HG02981 (cell line): ENCODE measurements around the gene CRYGN.

Experiments
- ATAC-seq: cut with Tn5 transposase; IDR thresholded peaks from one replicate; pipeline ENCODE4 v1.9.1; 2021; ENCODE audit warnings: mild to moderate bottlenecking, moderate library complexity; ENCODE audit not compliant: unreplicated experiment

CRYGN gene

DNA sequence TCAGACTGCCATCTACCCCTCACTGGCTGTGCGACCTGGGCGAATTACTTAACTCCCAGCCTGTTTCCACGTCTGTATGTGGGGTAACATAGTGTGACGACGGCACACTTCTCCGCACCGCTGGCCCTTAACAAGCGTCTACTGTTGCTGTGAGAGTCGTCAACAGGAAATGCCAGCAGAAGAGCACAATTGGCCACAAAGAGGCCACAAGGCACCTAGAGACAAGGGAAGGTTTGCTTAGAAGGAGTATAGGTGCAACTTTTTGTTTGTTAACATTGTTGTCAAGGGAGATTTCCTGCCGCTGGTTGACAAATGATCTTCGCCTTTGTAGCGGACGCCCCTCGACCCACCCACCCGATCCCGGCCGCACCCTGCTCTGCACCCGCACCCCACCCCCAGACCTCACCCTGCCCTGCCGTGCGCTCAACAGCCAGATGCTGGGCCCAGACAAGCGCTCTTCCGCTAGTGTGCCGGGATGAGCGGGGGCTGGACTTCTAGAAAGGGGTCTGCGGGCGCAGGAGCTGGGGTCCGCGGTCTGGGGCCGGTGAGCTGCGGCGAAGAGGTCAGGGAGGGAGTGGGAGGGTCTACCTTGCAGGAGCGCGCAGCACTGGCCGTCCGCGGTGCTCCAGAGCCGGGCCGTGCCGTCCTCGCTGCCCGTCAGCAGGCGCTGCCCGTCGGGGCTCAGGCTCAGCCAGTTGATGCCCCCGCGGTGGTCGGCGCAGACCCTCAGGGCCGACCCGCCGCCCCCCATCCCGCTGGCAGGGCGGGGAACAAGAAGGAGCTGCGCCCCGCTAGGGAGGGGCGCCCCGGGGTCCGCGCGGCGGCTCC lies 30.9 kb downstream of the CRYGN start:
- peak; percentile 64 for ATAC-seq

DNA sequence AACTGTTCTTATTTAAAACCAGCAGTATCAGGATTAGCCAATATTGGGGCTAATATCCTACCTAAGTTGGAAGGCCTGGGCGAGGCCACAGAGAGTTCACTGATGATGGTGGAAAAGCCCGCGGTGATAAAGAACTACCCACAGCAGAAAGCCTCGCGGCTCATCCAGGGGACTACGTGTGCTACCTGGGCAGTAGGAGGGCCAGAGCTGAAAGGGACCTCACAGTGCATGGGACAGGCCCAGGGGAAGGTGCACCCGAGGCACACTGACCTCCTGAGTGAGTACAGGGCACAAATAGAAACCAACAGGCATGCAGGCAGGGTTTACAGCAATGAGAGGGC lies 31.5 kb downstream of the CRYGN start:
- ATAC-seq, result no peak

DNA sequence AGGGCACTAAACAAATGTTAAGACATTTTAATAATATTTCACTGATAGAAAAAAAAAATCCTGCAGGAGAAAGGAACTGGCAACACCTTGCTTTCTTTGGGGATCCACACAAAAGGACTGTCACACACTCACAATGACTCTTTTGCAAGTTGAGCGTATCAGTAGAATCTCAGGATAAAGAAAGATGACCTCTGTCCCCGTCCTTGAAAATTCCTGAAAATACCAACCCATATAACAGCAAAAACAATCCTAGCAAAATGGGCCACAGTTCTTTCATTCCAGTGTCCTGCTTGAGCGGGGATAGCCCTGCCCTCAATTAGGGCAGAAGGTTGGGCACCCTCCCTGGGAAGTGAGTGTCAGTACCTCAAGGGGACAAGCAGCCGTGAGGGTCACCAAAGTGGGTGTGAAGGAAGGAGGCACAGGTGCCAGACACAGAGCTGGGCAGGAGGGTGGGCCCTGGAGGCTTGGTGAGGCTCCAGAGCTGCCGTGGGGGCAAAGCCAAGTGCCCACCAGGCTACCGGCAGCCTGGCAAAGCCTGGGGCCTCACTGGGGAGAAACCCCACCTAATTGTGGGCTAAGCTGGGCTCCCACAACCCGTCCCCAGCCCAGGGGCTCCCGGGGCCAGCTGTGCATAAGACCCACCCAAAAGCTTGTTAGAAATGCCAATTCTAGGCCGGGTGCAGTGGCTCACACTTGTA lies 32.9 kb downstream of the CRYGN start:
- ATAC-seq, result no peak

DNA sequence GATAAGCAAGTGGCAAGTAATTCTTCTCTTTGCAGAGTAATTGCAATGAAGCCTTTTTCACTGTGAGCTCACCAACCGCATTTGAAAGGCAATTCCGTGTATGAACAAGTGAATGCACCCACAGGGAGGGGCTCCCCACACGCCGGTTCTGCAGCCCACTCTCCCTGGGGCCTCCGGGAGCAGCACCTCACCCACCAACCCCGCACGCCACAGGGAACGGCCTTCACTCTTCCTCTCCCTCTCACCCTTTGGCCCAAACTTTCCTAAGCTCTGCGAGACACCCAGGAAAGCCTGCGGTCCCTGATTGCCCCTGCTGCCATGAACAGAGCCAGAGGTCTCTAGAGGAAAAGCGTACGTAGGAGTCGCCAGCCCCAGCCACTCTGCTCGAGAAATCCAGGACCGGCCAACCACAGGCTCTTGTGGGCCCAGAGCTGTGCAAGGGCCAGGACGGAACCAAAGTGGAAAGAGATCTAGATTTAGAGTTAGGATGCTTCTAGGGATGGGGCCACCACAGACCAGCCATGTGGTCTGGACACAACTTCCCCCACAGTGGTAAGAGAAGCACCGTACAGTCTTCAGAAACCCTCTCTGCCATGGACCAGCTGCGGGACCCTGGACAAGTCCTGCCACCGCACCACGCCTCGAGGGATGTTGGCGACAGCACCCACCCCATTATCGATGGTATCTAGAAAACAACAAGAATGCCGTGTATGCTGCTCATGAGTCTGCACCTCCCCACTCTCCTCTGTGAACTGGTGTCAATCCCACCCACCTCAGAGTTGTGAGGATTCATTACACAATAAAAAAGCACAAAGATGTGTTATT lies 33.7 kb downstream of the CRYGN start:
- no peak for ATAC-seq

DNA sequence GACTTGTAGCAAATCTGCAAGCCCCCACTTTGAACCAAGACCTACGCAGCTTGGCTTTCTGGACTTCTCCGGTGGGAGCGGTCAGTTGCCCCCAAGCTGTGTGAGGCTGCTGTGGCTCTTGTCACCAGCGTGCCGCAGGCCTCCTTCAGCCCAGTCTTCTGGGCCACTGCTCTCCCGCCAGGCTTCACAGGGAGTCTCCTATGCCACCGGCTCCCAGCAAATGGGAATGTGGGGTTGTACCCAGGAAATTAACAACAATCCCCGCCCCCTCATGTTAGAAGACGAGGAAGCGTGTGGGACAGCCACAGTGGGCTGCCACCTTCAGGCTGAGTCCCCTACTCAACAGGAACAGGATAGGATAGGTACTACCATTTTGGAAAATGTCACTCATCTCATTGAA lies 34.4 kb downstream of the CRYGN start:
- ATAC-seq, result no peak

DNA sequence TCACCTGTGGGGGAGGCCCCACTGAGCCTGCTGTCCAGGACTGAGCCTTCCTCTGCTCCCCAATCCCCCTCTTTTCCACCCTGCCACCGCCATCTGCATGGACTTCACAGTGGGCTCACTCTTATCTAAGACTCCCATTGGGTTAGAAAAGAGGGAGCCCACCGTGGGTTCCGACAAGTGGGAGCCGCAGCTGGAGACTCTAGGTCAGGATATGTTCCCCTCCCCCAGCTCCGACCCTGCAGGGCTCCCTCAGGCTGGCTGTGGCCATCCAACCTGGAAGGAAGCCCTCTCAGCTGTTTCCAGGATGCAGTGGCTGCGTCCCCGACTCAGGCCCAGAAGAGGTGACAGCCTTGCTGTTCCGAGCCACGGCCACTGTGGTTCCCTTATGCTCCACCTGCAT lies 34.9 kb downstream of the CRYGN start:
- no peak for ATAC-seq

DNA sequence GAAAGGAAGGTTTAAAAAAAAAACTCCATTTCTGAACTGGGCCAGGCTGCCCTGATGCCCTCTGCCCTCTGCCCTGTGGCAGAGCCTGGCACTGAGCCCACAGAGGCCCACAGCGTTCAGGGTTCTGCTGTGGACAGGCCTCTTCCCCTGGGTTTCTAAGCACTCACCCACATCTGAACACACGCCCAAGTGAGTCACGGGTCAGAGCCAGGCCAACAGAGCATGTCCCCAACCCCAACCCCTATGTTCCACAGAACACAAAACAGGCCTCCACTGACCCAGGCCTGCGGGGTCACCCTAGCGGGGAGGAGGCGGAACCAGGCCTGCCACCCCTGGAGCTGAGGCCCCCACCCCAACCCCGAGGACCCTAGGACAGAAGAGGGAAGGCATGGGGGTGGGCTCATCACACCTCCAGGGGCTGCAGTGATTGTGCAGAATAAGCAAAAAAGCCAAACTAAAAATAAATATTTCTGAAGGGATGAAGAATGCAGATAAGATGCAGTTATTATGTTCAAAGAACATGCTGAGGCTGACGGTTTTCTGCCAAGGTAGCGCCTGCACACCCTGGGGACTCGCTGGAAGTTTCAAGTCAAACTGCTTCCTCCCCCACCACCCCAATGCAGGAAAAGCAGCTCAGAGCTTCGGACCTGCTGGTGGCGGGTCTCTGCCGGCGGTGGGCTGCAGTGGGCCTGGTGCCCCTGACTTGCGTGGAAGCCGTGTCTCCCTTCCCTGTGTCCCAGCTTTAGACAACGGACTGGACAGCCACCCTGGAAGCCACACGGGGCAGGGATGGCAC lies 35.5 kb downstream of the CRYGN start:
- no peak for ATAC-seq

DNA sequence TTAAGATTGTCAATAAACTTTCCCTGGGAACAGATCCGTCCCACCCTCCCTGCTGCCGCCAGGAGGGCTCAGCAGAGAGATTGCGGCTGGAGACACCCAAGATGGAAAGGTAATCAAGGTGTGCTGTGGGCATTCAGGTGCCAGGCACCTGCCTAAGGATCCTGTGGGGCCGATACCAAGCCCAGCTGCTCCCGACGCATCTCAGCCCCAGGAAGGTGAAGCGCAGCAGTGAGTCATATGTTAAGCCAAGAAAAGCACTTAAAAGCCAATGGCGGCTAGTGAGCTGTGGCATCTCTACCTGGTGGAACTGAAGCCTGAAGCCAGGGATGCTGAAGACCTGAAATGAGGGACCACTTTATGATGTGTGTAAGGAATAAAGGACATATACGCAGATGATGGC lies 36.2 kb downstream of the CRYGN start:
- no peak for ATAC-seq

DNA sequence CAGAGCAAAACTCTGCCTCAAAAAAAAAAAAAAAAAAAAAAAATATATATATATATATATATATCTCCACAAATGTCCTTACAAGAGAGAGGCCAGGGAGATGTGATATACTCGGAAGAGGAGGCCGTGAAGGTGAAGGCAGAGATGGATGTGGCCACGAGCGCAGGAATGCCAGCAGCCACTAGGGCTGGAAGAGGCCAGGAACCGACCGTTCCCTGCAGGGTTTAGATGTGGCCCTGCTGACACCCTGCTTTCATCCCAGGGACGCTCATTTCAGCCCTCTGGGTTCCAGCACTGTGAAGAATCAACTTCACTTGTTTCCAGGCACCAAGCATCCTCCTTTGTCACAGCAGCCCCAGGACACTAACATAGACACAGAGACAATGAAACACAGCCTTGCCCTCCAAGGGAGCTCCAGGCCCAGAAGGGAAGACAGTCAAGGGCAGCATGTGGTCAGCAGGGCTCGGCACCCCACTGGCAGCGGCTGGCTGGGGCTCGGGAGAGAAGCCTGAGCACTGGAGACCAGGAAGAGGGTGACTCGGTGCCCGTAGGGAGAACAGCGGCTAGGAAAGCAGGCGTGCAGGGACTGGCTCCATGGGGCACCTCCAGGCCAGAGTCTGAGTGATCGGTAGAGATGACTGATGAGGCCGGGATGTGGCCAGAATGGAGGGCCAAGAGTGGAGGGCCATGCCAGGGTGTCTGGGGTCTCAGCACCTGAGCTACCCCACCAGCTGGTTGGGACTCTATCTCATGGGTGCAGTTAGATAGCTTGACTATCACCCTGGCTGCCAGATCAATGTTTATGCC lies 37.7 kb downstream of the CRYGN start:
- no peak for ATAC-seq

DNA sequence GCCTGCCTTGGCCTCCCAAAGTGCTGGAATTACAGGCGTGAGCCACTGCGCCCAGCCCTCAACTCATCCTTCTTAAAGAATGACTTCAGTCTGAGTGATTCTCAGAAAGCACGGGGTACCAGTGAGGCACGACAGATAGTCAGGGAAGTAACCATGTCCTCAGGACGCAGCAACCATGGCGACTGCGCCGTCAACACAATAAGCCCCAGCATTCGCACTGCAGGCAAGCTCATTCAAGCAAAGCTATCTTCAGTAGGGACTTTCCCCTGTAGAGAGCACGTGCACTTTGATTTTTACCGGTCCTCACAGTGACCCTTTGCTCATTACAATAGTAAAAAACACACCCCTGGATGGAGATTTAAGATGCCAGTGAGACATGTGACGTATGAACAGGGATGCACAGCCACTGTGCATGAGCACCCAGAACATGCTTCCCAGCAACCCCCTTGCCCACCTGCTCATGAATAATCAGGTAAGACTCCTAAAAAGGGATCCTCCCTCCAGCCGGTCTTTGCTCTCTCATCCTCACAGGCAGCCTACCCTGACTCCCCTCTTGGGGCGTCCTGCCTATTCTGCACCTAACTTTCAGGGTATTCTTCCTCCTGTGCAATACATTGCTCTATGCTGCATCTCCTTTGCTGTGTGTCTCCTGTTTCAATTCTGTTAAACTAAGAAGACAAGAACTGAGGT lies 39.2 kb downstream of the CRYGN start:
- ATAC-seq, result peak; percentile 77

DNA sequence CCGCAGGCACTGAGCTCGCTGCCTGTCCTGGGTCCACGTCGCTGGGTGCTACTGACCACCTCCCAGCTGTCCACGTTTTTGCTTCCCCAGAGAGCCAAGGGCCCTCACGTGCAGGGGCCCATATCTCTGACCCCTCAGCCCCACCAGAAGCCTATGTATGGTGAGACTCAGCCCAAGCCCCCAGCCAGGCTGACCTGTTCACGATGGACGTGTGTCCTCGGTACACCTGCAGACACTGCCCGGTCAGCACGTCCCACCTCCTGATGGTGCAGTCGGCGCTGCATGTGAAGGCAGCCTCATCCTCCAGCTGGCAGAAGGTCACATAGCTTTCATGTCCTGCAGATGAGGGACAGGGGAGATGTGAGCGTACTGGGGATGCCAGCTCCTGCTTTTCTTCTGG lies 40.0 kb downstream of the CRYGN start:
- no peak for ATAC-seq

DNA sequence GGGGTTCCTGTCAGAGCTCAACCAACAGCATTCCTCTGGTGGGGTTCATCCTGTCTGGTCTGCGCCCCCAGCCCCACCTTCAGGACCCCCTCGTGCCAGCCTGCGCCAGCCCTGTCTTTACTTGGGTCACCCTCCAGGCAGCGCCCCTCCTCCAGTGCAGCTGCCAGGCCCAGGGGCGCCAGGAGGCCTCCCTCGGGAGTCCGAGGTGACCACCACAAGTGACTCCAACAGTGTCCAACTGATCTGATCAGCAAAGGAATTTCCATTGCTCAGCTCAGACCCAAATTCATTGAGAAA lies 40.7 kb downstream of the CRYGN start:
- ATAC-seq, result no peak

DNA sequence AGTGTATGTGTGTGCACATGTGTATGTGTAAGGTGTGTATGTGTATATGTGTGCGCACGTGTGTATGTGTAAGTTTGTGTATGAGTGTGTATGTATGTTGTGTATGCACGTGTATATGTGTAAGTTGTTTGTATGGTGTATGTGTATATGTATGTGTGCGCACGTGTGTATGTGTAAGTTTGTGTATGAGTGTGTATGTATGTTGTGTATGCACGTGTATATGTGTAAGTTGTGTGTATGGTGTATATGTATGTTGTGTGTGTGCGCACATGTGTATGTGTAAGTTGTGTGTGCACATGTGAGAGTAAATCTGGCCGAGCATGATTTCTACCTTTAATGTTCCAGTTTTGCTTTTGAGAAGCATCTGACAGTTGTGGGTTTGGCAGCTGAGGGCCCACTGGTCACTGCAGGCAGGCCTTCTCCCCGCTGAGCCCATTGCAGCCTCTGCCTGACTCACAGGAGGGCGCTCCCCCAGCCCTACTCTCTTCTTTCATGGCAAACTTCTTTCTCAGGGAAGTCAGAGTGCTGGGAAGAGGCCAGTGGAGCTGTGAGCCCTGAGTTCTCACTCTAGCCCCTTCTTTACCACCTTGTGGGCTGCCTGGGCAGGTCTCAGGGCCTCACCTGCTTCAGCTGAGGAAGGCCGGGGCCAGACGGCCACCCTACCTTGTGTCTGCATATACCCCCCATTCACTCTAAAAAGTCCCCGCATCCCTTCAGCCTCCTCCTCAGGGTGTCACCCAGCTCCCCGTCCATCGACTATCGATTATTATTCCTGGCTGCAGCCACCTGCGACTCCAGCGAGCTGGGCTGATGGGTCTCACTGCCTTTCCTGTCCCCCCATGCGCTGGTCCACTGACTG lies 41.3 kb downstream of the CRYGN start:
- no peak for ATAC-seq

DNA sequence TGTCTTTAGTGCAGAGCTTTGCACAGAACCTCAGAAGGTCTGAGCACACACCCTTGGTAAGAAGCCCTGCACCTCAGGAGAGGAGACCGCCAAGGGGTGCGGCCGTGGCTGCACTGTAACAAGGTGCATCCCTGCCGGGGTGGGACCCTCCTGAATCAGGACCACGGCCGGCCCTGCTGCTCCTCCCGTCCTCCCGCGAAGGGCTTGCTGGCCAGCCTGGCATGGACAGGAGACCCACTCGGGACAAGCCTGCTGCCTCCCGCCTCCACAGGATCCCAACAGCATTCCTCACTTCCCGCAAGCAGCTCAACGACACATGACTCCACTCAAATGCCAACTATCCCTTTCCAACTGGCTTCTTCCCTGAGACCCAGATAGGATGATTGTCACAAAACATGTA lies 42.9 kb downstream of the CRYGN start:
- ATAC-seq, result no peak

DNA sequence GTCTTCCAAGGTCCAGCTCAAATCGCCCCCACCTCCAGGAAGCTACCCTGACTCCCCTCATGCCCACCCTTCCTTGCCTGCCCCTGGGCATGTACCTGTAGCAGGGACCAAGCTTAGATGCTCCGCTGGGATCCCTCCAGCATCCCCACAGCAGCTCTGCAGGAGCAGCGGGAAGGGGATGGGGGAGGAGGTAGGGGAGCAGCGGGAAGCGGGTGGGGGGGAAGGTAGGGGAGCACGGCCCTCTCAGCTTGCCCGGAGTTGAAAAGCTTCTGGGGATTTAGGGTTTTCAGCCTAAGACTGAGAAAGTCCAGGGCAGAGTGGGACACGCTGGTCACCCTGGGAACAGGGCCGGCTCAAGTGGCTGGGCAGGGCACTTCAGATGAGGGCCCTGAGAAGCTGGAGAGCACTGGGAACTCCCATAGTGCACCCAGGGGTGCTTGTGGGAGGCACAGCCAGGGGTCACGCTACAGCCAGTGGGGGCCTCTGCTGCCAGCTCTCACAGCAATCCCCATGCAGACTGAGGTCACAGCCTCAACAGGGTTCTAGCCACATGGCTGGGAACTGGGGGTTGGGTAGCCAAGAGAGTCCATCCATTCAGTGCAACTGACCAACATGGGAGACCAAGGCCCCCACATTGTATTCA lies 43.5 kb downstream of the CRYGN start:
- ATAC-seq, result no peak

DNA sequence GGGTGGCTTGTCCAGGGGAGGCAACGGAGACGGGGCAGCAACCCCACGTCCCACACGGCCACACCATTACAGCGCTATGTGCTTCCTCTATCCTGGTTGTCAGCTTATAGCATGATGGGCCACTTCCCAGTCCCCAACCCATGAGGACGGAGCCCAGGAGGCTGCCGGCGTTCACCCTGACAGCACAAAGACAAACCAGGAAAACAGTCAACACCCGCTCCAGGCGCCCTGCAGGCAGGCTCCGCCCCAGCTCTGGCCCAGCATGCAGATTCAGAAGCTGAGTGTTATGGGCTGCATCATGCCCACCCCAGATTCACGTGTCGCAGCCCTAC lies 44.9 kb downstream of the CRYGN start:
- no peak for ATAC-seq

DNA sequence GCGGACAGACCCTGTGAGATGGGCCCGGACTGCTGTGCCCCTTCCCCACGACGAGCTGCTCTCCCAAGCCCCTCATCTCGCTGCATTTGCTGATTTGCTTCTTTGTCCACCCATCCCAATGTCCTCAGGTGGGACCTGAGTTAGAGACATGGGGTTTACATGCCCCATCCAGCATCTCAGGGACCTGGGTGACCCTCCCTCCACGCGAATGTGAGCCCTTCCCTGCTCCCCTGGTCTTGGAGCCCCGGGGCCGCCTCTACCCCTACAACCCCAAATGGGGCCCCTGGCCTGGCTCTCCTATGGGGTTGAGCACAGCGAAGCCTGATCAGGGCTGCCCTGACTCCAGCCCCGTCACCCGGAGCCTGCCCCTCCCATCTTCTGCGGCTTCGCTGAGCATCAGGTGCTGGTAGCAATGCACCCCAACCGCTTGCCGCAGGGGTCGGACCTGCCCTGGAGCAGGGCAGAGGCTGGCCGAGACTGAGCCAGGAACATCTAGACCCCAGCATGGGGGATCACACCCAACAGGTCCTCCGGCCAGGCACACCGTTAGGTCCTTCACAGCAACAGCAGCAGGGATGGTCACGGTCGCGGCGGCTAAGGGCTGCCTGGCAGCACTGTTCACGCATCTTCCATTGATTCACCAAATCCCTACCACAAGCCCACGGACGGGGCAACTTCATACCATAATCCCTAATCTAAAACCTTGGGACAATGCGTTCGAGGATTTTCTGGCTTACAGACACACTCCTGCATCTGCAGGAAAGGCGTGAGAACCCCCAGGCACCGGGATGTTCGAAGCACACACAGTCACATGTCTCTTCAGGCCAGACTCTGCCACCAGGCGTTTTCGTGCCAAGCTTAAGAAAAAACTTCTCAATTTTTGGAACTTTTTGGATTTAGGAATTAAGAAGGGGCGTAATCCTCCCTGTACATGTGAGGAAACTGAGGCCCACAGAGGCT lies 45.6 kb downstream of the CRYGN start:
- ATAC-seq, result no peak
